Peyer's patch (tissue), 4 donors: ENCODE measurements around the gene LSM8. TPM values are rescaled to one million over a fixed set of nuclear protein-coding genes. Genes with fewer than 3 reads are reported as not detected.
"Not testable (repeated sequence)": the region's sequence is repeated elsewhere in the genome, so short reads cannot be mapped to it uniquely, and the experiment has no call there.

Source experiments
- DNase-seq, 3 donors: peaks; one replicate each; pipeline ENCODE4 v3.0.0-alpha.2; 2017 to 2019
- H3K27ac ChIP-seq, 4 donors: fragments of 200-600 bp; sonication (generic); one replicate each; pipeline ENCODE4 v1.5.1; 2016 to 2019
- H3K27me3 ChIP-seq, 2 donors: fragments of 200-600 bp; sonication (generic); one replicate each; pipeline ENCODE4 v1.5.1; 2019
- H3K36me3 ChIP-seq, 3 donors: fragments of 200-600 bp; sonication (generic); one replicate each; pipeline ENCODE4 v1.5.1; 2016 to 2019
- H3K4me1 ChIP-seq, 4 donors: fragments of 200-600 bp; sonication (generic); one replicate each; pipeline ENCODE4 v1.5.1; 2016 to 2019
- H3K4me3 ChIP-seq, 4 donors: fragments of 200-600 bp; sonication (generic); 1 replicate in 3 of 4; 2 replicates in 1 of 4; pipeline ENCODE4 v1.5.1; 2016 to 2019; ENCODE audit warnings: mild to moderate bottlenecking in 1 of 4
- H3K9me3 ChIP-seq, 4 donors: fragments of 200-600 bp; sonication (generic); one replicate each; pipeline ENCODE4 v1.5.1; 2016 to 2019; ENCODE audit warnings: mild to moderate bottlenecking in 1 of 4
- POLR2A ChIP-seq, 2 donors: fragments of 450-650 bp; IDR thresholded peaks; one replicate each; pipeline ENCODE4 v1.5.1; 2017; ENCODE audit warnings: antibody characterized with exemption in 2 of 2, mild to moderate bottlenecking in 2 of 2, moderate library complexity in 2 of 2
- total RNA-seq, 4 donors: library from RNA; depleted of rRNA; stranded (reverse); fragments of >200 nt; gene quantifications; one replicate each; pipeline ENCODE4 v1.1.0, GENCODE V29; 2016
- TF ChIP-seq, protein P1 (sequence below), 6 experiments: fragments of 450-650 bp in 4 of 6; fragments of 200-600 bp in 2 of 6; sonication (generic) in 1 of 6; IDR thresholded peaks; one replicate each; pipeline ENCODE4 v1.5.1; 2017 to 2019; ENCODE audit warnings: antibody characterized with exemption in 6 of 6, mild to moderate bottlenecking in 3 of 6, moderate library complexity in 1 of 6

The LSM8 gene
- total RNA-seq, 4 donors from 2014 or later, result 22.9 to 38.0 (median 29.4) TPM

DNA sequence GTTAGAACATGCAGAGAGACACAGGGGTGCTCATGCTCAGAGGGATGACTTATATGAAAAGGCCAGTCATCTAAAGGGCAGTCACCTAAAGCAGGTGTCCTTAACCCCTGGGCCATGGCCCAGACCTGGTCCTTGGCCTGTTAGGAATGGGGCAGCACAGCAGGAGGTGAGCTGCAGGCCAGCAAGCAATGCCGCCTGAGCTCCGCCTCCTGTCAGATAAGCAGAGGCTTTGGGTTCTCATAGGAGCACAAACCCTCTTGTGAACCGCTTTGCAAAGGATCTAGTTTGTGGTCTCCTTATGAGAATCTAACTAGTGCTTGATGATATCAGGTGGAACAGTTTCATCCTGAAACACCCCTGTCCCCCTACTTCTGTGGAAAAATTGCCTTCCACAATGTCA lies 55.0 kb downstream of the LSM8 start:
- no peak overlapping the region for H3K4me3 ChIP-seq
- no peaks in the 10 kb centered on the region for H3K27me3 ChIP-seq
- no peak overlapping the region for H3K27ac ChIP-seq
- TF ChIP-seq, protein P1, sequence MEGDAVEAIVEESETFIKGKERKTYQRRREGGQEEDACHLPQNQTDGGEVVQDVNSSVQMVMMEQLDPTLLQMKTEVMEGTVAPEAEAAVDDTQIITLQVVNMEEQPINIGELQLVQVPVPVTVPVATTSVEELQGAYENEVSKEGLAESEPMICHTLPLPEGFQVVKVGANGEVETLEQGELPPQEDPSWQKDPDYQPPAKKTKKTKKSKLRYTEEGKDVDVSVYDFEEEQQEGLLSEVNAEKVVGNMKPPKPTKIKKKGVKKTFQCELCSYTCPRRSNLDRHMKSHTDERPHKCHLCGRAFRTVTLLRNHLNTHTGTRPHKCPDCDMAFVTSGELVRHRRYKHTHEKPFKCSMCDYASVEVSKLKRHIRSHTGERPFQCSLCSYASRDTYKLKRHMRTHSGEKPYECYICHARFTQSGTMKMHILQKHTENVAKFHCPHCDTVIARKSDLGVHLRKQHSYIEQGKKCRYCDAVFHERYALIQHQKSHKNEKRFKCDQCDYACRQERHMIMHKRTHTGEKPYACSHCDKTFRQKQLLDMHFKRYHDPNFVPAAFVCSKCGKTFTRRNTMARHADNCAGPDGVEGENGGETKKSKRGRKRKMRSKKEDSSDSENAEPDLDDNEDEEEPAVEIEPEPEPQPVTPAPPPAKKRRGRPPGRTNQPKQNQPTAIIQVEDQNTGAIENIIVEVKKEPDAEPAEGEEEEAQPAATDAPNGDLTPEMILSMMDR (IDR thresholded peaks at IDR 0.05), result no peak
- no peak for TF ChIP-seq POLR2A (IDR thresholded peaks at IDR 0.05)
- no peak for DNase-seq
- H3K36me3 ChIP-seq, result no peaks in the 10 kb centered on the region
- H3K9me3 ChIP-seq, result no peaks in the 10 kb centered on the region
- no peaks in the 10 kb centered on the region for H3K4me1 ChIP-seq

DNA sequence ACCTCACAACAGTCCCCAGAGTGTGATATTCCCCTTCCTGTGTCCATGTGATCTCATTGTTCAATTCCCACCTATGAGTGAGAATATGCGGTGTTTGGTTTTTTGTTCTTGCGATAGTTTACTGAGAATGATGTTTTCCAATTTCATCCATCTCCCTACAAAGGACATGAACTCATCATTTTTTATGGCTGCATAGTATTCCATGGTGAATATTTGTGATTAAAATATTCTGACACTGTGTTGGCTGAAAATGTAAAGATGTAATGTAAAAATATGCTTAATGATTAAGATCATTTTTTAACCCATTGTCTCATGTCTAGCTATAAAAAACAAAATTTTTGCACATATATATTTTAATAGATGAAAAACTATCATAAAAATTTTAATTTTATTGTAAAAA lies 56.4 kb downstream of the LSM8 start:
- H3K36me3 ChIP-seq, H3K4me3 ChIP-seq, H3K4me1 ChIP-seq, H3K27ac ChIP-seq, H3K9me3 ChIP-seq, H3K27me3 ChIP-seq, DNase-seq: not testable (repeated sequence)

Other genes with a start within 250 kb of the LSM8 start
- not detected for gene ANKRD7, start 40.5 kb downstream of the LSM8 start, total RNA-seq